HG03045 (cell line): Measurements from ENCODE around the gene PDGFRB.

Source experiments
- ATAC-seq: cut with Tn5 transposase; IDR thresholded peaks from one replicate; pipeline ENCODE4 v1.9.1; 2021; ENCODE audit warnings: mild to moderate bottlenecking, moderate library complexity; ENCODE audit not compliant: unreplicated experiment

The PDGFRB gene

DNA sequence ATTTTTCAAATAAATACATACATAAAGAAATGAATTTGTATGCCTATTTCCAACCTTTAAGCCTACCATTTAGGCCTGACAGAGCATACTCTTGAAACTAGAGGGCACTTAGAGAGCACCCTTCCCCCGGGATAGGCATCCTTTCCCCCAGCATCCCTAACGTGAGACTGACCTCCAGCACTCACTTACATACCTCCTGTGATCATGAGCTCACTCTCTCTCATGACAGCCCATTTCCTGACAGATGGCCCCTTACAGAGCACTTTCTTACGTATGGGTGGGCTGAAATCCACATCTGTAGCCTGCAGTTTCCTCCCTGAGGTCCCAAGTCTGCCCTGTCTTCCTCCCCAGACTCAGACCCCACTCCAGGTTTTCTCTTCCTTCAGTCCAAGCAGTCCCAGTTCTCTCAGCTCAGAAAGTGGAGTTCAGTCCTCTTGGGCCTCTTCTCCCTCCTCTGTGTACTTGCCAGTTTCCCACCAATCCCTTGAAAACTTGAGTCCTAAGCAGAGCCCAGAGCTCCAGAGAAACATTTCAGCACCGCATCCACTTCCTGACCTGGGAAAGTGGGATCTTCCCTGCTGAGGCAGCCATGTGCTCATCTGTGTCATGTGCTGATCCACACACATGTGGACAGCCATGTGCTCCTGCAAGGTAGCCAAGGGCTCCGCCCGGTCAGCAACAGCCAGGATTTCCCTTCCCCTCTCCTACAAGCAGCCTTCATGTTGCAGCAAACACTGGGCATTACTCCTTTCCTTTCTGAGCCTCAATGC lies 8.8 kb upstream of the PDGFRB start:
- no peak for ATAC-seq

DNA sequence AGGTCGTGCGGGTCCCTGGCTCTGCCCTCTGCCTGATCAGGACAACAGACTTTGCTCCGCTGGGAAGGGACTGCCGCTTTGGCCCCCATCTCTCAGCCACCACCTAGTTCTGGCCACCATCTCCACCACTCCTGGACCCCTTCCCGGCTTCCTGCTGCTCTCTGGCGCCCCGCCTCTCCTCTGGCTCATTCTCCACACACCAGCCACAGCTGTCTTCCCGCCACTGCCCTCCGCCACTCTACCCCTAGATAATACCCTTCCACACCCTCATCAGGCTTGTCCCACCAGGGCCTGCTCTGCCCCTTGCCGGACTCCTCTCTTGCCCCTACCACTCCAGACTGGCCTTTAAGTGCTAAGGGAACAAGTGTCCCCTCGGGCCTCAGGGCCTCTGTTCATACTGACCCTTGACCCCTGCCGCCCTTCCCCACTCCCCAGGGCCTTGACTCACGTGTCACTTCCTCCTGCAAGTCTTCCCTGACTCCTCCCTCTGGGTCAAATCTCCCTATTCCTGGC lies 8.0 kb upstream of the PDGFRB start:
- no peak for ATAC-seq

- no peak for ATAC-seq
Measured at GRCh38 chr5:150163035-150163434, 7.4 kb upstream of the PDGFRB start.

GRCh38 chr5:150162142-150162513 lies 6.5 kb upstream of the PDGFRB start:
- ATAC-seq: no peak

DNA sequence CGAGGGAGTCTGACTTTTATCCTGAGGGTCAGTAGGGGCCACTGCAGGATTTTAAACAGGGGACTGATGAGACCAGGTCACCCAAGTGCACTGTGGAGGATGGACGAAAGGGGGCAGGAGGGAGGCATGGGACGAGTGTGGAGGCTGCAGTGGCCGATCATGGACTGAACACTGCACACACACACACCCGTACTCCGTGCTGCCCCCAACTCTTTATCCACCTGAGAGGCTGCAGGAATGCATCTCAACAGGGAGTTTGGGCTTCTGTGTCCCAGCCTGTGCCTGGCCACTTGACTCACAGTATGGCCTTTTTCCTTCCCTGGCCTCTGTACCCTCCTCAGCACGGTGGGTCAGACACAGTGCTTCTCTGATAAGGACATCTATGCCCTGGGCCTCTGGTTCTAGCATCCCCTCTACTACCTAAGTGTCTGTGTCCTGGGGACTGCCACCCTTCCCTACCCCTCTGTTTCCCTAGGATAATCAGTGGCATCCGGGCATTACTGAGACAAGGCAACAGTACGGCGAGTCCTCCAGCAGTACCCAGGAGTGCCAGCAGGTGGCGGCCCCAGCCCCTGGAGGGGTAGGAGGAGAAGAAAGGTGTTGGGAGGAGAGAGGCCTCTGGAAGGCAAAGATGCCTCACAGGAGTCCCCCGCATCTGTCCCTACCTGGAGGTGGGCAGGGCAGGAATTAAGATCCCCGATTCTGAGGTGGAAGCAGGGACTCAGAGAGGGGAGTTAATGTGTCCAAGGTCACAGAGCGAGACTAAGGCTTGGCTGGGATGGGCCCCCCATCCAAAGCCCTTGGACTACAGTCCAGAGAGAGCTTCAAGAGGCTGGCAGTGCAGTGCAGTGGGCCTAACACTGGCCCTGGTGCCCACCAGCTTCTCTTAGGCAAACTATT lies 5.8 kb upstream of the PDGFRB start:
- no peak for ATAC-seq

DNA sequence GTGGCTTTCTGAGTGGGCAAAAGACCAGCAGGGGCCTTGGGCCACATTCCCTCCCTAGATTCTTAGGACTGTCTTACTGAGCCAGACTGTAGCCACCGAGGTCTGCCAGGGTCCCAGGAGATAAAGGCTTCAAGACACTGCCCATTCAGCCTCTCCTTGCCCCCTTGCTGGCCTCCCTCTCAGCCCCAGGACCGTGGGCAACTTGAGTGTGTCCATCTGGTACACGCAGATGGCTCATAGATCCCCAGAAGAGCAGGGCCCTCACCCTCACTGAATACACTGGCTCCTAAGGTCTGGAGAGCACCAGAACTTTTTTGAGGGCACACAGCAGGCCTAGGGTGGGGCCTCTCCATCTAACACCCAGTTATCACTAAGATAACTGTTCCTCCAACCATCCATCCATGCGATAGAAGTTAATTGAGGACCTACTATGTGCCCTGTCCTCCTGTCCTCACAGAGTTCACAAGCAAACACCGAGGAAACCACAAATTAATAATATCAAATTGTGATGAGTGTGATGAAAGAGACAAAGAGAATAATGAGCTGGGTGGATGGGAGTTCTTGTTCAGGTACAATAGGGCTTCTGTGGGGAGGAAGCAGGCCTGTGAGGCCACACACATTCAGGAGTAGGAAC lies 4.9 kb upstream of the PDGFRB start:
- no peak for ATAC-seq

GRCh38 chr5:150159741-150160179 lies 4.1 kb upstream of the PDGFRB start:
- ATAC-seq: no peak

DNA sequence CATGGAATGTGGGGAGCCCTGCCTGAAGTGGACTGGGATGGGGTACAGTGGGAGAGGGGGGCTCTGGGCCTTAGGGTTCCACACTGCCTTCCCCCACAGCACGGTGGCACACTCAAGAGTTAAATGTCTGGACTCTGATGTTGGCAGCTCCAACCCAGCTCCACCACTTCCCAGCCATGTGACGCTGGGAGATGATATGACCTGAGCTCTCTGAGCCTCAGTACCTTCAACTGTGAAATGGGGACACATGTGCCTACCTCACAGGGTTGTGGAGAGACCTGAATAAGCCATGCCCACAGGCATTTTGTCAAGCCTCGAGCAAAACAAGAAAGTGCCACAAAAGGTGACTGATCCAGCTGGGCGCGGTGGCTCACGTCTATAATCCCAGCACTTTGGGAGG lies 3.4 kb upstream of the PDGFRB start:
- no peak for ATAC-seq

DNA sequence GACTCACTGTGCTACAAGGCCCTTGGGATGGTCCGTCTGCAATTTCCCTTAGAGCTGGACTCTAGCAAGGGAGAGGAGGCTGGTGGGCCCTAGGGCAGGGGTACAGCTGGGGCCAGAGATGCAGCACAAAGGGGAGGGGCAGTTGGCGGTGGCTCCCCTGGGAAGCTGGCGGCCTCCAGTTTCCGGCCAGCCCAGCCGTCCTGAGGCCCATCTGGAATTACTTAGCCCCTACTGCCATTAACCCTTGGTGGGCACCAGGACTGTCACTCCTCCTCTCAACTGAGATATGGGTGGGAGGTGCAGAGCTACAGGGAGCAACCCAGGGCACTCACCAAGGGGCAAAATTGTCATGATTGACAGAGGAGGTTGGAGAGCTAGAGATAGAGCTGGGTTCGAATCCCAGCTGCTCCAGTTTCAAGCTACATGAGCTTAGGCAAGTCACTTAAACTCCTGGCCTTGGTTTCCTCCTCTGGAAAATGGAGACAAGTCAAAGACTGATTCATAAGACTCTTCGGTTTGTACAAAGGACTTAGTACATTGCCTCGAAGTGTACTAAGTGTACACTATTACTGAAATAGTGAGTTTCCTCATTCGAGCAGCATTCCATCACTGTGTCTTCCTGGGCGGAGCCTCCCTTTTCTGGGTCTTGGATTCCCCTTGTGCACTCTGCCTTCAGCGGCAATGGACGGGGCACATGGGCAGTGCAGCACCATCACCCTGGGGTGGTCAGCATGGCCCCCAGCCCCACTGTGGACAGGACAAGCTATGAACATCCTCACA lies 2.7 kb upstream of the PDGFRB start:
- ATAC-seq: no peak

DNA sequence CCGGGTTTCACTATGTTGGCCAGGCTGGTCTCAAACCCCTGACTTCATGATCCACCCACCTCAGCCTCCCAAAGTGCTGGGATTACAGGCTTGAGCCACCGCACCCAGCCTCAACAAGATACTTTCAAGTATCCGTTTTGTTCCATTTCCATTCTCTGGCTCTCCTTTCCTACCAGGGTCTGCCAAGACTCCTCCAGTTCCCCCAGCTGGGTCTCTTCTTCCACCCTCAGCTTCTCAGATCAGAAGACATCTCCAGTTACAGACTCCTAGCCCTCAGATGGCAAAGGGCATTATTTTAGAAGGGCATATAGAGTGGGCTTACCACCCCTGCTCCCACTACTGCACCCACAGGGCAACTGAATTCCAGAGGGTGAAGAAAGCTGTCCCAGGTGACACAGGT lies 1.5 kb upstream of the PDGFRB start:
- no peak for ATAC-seq

- no peak for ATAC-seq
Measured at GRCh38 chr5:150156540-150156939, 895 bp upstream of the PDGFRB start.

- ATAC-seq: peak; percentile 14
Measured at GRCh38 chr5:150156027-150156368, 353 bp upstream of the PDGFRB start.

DNA sequence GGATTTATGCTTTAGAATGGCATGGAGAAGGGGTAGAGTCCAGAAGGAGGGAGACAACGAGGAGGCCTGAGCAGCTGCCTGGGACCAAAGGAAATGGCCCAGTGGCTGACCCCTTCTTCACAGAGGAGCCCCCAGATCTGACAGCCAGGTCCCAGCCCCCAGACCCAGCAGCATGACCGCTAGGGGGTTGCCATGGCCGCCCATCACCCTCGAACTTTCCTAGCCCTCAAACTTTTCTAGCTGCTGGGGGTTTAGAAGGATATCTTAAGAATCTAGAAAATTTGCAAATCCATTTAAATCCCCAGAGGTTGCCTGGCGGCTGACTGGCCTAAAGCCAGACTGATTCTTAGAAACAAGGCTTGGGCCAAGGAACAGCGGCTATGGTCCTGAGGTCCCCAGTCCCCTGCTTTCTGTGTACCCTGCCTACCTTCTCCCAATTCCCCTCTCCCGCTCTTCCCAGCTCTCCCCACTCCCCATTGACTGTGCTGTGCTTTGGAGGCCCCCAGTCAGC lies 972 bp downstream of the PDGFRB start:
- ATAC-seq: no peak

DNA sequence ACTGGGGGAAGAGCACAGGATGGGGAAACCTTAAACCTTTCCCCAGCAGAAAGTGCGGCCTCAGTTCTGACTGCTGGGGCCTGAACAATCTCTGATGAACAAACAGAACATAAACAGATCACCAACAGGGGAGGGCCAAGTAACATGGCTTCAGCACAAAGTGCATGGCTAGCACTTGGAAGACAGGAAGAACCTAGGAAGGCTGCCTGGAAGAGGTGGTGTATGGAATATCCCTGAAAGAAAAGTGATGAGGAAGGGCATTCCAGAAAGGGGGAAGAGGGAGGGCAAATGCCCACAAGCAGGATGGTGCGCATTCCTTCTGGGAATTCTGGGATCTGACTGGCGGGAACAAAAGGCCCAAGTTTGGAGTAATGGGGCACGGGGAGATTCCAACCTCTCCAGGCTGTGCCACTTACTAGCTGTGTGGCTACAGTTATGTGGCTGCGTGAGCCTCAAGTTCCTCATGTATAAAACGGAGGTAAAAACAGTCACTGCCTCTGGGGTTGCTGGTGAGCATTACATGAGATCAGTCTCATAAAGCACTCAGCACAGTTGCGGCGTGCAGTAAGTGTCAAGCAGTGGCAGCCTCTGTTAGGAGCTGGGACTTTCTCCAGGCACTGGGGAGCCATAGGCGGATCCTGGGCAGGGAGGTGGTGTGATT lies 1.6 kb downstream of the PDGFRB start:
- ATAC-seq: no peak

- ATAC-seq: no peak
Measured at GRCh38 chr5:150153483-150153882, 2.2 kb downstream of the PDGFRB start.

DNA sequence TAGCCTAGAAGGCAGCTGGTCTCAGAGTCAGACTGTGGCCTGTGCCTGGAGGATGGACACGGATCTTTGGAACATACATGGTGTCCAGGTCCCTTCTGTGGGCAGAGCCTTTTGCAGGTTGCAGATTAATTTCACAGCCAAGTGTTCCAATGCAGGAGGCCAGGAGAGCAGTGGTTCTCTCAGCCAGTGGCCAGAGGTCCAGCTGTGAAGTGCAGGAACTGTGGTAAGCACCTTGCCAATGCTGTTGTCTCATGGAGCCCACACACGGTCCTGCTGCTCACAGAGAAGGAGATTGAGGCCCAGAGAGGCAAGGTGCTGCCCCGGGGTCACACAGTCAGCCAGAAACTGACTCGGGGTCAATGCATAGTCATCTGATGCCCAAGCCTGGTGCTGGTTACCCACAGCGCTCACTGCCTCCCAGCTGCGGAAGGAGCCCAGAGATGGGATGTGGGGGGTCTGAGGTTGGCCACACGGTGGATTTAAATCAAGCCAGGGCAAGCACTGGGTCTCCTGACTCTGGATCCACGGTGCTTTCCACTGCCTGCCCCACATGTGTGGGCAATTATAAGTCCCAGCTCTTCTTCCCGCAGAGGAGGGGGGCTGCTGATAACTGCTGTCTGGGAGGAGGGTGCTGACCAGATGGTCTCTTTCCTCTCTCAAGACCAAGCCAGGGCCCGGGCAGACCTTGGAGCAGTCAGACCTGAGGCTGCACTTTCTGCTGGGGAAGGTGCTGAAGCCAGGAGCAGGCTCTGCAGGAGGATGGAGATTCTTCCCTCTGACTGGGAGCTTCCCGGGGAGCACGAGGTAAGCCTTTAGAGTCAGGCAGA lies 2.8 kb downstream of the PDGFRB start:
- ATAC-seq: no peak

DNA sequence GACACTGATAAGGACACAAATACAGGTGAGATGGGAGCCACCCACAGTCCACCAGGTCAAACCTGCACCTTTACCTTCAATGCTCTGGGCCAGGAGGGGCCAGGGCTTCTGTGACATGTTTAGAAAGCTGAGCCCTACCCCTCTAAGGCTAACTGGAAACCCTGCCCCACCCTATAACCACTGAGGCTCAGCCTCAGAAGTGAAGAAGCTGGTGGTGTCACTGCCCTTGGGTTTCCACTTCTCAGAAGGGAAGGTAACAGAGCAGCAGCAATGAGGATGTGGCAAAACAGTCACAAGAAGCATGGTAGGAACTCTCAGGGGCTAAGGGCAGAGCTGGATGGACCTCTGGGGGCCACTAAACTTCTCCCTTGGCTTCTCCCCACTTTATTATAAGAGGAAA lies 6.0 kb downstream of the PDGFRB start:
- no peak for ATAC-seq

GRCh38 chr5:150148117-150148927 lies 7.3 kb downstream of the PDGFRB start:
- ATAC-seq: no peak
